GM12874 (cell line): ENCODE measurements around the gene SLC44A2.

Experiments
- TF ChIP-seq, protein P1 (sequence below): IDR thresholded peaks from 2 replicates; pipeline ENCODE4 v1.5.1; 2011; ENCODE audit warnings: low read depth, mild to moderate bottlenecking, control low read depth, low read length, moderate library complexity; ENCODE audit not compliant: insufficient read depth

The SLC44A2 gene

GRCh38 chr19:10603084-10603872, 22.1 kb upstream of the SLC44A2 start:
- TF ChIP-seq, protein P1, sequence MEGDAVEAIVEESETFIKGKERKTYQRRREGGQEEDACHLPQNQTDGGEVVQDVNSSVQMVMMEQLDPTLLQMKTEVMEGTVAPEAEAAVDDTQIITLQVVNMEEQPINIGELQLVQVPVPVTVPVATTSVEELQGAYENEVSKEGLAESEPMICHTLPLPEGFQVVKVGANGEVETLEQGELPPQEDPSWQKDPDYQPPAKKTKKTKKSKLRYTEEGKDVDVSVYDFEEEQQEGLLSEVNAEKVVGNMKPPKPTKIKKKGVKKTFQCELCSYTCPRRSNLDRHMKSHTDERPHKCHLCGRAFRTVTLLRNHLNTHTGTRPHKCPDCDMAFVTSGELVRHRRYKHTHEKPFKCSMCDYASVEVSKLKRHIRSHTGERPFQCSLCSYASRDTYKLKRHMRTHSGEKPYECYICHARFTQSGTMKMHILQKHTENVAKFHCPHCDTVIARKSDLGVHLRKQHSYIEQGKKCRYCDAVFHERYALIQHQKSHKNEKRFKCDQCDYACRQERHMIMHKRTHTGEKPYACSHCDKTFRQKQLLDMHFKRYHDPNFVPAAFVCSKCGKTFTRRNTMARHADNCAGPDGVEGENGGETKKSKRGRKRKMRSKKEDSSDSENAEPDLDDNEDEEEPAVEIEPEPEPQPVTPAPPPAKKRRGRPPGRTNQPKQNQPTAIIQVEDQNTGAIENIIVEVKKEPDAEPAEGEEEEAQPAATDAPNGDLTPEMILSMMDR = no peak

DNA sequence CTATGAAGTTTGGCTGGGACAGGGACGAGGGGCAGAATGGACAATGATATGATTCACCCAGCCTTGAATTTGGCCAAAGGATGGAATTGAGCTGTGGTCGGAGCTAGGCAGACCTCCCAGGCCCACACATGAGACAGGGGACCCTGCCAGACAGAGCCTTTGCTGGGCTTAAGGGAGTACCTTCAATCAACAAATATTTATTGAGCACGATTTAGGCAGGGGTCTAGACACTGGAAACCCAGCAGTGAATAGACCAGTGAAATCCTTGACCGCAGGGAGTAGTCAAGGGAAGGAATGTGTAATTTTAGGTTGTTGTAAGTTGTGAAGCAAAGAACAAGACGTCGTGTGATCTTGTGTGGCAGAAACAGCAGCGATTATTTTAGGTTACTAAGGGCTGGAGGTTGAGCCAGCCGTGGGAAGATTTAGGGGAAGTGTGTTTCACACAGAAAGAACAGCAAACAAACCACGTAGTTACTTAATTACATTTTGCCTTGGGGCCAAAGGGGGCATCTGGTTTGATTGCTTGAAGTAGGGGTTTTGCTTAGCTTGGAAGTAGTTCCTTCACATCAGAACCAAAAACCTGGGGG, 21.4 kb upstream of the SLC44A2 start:
- TF ChIP-seq, protein P1 = no peak

DNA sequence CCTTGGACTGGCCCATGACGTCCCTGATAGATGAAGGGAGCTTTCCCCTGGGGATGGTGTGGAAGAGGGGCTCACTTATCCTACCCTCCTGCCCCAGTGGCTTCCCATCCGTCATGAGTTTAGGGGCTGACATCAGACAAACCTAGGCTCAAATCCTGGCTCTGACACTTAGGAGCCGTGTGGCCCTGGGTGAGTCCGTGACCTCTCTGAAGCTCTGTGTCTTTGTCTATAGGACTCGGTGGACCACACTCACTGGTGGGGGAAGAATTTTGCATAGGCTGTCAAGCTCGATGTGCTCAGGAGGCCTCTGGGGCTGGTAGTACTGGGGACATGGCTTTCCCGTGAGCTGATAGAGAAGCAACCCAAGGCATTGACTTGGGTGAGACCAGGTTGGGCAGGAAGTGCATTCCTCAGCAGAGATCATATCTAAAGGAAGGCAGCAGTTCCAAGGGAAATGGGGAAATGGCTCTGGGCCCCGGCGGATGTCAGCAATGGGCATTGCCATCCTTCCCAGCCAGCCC, 20.8 kb upstream of the SLC44A2 start:
- TF ChIP-seq, protein P1 = no peak

DNA sequence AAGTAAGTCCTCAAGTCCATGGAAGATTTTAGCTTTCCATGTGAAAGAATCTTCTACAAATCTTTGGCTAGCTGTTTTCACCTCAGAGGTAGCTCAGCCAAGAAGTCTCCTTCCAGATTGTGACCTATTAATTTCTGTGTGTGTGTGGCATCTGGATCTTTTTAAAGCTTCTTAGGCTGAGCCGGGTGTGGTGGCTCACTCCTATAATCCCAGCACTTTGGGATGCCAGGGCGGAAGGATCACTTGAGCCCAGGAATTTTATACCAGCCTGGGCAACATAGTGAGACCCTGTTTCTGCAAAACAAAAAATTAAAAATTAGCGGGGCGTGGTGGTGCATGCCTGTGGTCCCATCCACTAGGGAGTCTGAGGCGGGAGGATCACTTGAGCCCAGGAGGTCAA, 13.4 kb upstream of the SLC44A2 start:
- TF ChIP-seq, protein P1 = no peak

DNA sequence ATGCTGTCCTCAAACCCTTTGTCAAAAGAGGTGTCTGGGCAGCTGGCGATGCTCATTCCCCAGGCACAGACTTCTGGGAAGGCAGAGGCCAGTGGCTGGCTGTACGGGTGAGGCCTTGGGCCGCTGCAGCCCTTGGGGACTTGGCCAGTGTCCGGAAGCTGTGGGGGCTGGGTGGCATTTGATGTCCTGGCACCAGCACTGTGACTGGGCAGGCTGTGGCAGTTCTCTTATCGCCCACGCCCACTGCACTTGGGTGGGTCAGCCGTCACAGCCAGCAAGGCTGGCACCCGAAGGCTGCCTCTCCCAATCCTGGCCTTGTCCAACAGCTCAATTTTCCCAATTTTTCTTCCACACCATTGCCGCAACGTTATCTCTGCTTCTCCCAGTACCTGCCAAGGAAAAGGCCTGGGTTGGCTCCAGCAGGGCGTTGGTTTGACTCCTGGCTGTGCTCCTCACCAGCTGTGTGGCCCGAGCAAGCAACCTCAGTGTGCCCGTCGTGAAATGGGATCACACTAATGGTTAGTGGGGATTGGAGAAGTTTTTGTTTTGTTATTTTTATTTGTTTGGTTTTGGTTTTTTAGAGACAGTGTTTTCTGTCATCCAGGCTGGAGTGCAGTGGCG, 12.7 kb upstream of the SLC44A2 start:
- TF ChIP-seq, protein P1 = no peak

GRCh38 chr19:10615429-10616023, 9.8 kb upstream of the SLC44A2 start:
- TF ChIP-seq, protein P1 = no peak
